Measurements from ENCODE around the gene LYPD4.

The LYPD4 gene

DNA sequence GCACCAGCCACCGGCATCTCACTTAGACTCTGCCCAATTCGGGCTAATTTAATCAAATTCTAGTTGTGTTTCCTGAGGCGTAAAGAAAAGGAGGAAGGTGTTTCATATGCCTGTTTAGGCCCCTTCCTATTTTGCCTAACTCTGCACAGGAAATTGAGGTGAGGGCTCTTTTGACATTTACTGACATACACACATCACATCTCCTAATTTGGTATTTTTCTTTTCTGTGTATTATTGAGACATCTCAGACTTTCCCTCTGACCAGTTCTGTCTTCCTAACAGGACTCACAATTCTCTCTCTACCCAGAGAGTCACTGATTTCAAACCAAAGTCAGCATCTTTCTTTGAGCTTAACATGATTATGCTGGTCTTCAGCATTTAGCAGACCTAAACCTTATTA is 40.1 kb downstream of the LYPD4 start:
- DNase-seq (ENCODE audit: low read depth in 2 of 2): no peak
- TF ChIP-seq CTCF (IDR thresholded peaks at IDR 0.05; ENCODE audit: low read depth, low read length): no peak
- no peak overlapping the region for H3K4me3 ChIP-seq (replicated peaks in 1 of 2; ENCODE audit: low read depth in 2 of 2, low read length in 2 of 2)

DNA sequence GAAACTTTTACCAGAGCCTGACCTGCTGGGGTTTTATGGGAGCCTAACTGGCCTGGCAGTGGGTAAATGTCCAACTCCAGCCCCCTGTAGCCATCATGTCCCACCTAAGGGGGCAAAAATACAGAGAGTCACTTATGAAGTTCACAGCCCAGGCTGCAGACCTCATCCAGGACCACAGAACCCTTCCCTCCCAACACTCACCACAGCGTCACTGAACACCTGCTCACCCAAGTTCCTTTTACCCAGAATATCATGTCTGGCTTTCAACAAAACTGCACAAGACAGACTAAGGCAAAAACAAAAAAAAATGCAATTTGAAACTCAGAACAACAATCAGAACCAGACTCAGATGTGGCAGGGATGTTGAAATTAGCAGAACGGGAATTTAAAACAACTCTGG is 41.7 kb downstream of the LYPD4 start:
- no peak overlapping the region for H3K4me3 ChIP-seq (replicated peaks in 1 of 2; ENCODE audit: low read depth in 2 of 2, low read length in 2 of 2)
- TF ChIP-seq CTCF (IDR thresholded peaks at IDR 0.05; ENCODE audit: low read depth, low read length): no peak
- no peak for DNase-seq (ENCODE audit: low read depth in 2 of 2)

DNA sequence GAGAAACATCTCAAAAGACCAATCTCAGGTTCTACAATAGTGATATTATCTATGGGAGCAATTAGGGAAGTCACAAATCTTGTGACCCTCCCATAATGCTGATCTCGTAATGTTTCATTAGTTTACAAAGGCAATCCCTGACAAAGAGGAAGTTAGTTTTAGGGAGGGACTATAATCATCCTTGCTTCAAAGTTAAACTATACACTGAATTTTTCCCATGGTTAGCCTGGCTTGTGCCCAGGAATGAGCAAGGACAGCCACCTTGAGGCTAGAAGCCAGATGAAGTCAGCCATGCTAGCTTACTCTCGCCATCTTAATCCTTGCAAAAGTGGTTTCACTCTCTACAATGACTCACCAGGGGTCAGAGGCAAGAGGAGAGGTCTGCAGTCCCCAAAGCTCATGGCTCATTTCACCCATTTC is 42.7 kb downstream of the LYPD4 start:
- no peak overlapping the region for H3K4me3 ChIP-seq (replicated peaks in 1 of 2; ENCODE audit: low read depth in 2 of 2, low read length in 2 of 2)
- TF ChIP-seq CTCF (IDR thresholded peaks at IDR 0.05; ENCODE audit: low read depth, low read length): no peak
- DNase-seq (ENCODE audit: low read depth in 2 of 2): no peak

DNA sequence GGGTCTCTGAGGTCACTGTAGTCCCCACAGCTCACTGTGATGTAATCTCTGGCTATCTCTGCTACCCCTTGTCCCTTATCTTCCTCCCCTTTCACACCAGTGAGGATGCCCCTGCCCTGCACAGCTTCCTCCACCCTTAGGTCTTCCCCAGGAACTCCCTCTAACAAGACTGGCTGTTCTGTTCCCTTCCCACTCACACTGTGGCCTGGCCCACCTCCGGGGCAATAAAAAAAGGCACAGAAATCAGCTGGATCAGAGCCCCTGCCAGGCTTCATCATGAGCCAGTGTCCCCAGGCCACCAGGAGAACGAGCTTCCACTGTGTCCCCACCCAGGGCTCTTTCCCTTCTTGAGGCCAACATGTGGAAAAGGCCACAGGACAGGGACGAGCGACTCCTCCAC is 43.5 kb downstream of the LYPD4 start:
- no peak for TF ChIP-seq CTCF (IDR thresholded peaks at IDR 0.05; ENCODE audit: low read depth, low read length)
- DNase-seq (ENCODE audit: low read depth in 2 of 2): no peak
- H3K4me3 ChIP-seq (replicated peaks in 1 of 2; ENCODE audit: low read depth in 2 of 2, low read length in 2 of 2): no peak overlapping the region

- no peak for DNase-seq (ENCODE audit: low read depth in 2 of 2)
- no peak for TF ChIP-seq CTCF (IDR thresholded peaks at IDR 0.05; ENCODE audit: low read depth, low read length)
- H3K4me3 ChIP-seq (replicated peaks in 1 of 2; ENCODE audit: low read depth in 2 of 2, low read length in 2 of 2): no peak overlapping the region
Measured at GRCh38 chr19:41799444-41800000, 45.0 kb downstream of the LYPD4 start.

GRCh38 chr19:41796901-41797300 is 47.6 kb downstream of the LYPD4 start:
- no peak overlapping the region for H3K4me3 ChIP-seq (replicated peaks in 1 of 2; ENCODE audit: low read depth in 2 of 2, low read length in 2 of 2)
- DNase-seq (ENCODE audit: low read depth in 2 of 2): no peak
- no peak for TF ChIP-seq CTCF (IDR thresholded peaks at IDR 0.05; ENCODE audit: low read depth, low read length)

GRCh38 chr19:41796362-41796761 is 48.1 kb downstream of the LYPD4 start, which contains the start of gene CEACAM3:
CEACAM3 (plus strand) TSS chr19:41796587; CDS start chr19:41796678, 91 bp downstream.
- no peak for TF ChIP-seq CTCF (IDR thresholded peaks at IDR 0.05; ENCODE audit: low read depth, low read length)

More at GRCh38 chr19:41796362-41796761, 48.1 kb downstream of the LYPD4 start, which contains the start of gene CEACAM3:
- DNase-seq (ENCODE audit: low read depth in 2 of 2): no peak
- H3K4me3 ChIP-seq (replicated peaks in 1 of 2; ENCODE audit: low read depth in 2 of 2, low read length in 2 of 2): no peak within 1 kb of the TSS

All from cardiac fibroblast (primary cell).